ENCODE data around the gene SGK2.

Gene SGK2

DNA sequence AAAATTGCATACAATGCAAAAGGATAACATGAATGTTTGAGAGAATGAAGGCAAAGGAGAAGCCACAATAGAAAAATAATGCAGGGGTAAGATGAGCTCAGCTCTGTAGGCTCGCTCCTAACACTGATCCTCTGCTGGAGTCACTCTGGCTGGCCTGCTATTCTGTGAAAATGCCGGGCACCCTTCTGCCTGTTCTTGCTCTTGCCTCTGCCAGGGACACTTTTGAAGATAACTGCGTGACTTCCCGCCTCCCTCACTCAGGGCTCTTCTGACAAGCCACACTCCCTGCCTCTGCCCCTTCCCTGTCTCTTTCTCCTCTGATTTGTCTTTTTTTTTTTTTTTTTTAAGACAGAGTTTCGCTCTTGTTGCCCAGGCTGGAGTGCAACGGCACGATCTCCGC, 72.8 kb downstream of the SGK2 start:
- no peak for DNase-seq
